HG03045 (cell line): Measurements from ENCODE around the gene ALG6.
"Not testable (repeated sequence)": the region's sequence is repeated elsewhere in the genome, so short reads cannot be mapped to it uniquely, and the experiment has no call there.

ENCODE experiments used
- ATAC-seq: cut with Tn5 transposase; IDR thresholded peaks from one replicate; pipeline ENCODE4 v1.9.1; 2021; ENCODE audit warnings: mild to moderate bottlenecking, moderate library complexity; ENCODE audit not compliant: unreplicated experiment

Gene ALG6

DNA sequence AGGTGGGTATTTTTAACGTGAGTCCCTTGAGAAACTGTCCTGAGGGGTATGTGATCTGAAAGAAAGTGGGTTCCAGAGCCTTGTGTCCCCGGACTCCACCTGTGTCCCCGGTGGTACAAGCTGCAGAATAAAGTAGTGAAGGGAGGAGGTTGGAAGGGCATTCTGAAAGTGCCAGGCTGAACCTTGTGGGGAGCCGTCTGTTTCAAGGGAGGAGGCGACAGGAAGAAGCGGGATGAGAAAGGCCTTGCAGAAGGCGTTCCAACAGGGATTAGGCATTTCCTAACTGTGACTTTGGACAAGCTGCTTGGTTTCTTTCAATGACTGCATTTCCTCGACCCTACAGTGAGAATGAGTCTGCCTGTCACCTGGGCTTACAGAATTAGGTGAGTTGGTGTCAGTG, 39.3 kb upstream of the ALG6 start:
- no peak for ATAC-seq

DNA sequence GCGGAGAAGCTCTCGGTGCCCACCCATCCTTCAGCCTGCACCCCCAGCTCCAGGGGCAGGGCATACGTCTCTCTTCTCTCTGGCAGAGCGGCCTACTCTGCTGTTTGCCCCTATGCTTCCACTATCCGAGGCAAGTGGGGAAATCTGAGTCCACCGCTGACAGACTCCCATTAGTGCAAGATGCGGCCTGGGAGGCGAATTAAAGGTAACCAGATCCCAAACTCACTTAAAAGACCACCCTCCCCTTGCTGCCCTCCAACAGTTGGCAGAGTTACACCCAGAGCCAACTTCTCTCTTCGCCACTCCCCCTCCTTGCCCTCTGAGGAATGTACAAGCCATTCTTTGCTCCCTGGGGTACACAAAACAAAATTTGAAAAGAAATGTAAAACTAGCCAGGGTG, 38.6 kb upstream of the ALG6 start:
- ATAC-seq, result no peak

DNA sequence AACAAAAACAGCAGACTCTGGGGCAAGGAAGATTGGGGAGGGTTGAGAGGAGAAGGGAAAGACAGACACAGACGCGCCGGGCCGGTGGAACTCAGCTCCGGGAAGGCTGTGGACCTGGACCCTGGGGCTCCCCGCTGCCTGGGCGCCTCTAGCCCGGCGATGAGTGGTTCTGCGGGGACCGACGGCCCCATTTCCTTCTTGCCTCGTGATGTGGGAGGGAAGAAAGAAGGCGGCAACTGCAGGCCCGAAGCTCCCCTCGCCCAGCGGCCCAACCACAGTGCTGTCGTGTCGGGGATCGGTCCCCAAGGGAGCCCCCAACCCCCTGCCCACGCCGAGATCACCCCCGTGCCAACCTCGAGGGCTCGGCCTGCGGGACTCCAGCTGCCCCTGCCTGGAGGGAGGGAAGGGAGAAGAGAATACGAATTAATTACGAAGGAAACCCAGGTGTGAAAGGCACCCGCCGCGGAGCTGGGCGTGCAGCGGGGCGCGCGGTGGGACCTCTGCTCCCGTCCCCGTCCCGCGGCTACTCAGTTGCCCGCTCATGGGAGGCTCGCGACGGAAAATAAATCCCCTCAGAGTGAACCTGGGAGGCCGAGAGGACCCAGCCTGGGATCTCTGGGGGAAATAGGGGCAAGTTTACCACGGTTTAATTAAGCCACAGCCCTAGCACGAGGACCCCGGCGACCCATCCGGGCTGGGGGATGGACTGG, 37.7 kb upstream of the ALG6 start:
- ATAC-seq, result no peak

DNA sequence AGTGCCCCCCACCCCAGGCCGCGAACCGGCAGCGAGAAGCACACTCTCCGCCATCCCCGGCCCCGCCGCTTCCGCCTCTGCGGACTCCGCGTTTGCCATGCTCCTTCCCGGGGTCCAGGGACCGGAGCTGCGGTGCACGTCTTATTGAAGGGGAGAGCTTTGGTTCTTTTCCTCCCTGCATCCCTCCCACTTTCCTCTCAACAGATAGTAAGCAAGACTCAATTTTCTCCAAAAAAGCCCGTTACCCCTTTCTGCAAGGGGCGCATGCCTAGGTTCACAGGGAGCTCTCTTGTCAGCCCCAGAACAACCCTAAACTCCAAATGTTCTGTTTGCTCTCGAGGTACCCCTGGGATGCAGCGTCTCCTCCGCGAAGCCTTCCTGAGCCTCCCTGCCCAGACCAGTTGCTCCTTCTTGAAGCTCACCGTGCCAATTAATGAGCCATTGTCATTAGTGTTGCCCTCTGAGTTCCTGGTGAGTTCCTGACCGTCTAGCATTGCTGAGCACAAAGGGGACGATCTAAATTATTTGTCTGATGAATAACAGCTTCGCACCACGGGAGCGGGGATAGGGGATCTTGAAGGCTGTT, 37.0 kb upstream of the ALG6 start:
- ATAC-seq, result no peak

DNA sequence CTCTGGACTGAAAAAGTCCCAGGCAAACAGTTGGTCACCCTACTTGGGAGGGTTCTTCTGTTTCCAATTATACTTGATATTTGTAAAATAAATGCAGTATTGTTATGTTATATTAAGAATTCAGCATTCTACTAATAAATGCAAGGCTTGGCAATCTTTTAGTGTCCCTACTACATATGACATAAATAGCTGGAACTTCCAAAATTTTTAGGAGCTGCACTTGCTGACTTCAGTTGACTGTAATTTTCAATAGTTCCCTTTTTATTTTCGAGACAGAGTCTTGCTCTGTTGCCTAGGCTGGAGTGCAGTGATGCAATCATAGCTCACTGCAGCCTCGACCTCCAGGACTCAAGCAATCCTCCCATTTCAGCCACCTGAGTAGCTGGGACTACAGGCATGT, 25.0 kb upstream of the ALG6 start:
- no peak for ATAC-seq

DNA sequence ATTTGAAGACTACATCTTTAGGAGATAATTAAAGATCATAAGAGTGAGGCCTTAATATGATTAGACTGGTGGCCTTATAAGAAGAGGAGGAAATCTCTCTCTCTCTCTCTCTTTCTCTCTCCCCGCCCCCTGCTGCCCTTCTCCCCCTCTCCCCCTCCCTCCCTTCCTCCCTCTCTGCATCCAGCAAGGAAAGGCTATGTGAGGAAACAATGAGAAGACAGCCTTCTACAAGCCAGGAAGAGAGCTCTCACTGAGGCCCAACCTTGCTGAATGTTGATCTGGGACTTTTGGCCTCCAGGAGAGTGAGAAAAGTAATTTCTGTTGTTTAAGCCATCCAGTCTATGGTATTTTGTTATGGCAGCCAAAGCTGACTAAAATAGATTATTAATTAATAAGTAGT, 23.5 kb upstream of the ALG6 start:
- ATAC-seq, result no peak

DNA sequence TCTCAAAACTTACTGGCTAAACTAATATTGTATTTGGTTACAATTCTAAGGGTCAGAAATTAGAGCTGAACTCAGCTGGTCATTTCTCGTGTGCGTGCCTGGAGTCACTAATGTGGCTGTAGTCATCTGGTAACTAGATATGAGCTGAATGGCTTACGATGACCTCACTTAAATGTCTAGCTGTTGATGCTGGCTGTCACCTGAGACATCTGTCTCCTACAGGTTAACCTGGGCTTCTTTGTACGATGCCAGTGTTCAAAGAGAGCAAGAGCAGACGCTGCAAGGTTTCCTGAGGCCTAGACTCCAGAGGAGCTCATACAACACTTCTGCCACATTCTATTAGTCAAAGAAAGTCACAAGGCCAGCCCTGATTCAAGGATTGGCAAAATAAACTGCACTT, 17.1 kb upstream of the ALG6 start:
- no peak for ATAC-seq

DNA sequence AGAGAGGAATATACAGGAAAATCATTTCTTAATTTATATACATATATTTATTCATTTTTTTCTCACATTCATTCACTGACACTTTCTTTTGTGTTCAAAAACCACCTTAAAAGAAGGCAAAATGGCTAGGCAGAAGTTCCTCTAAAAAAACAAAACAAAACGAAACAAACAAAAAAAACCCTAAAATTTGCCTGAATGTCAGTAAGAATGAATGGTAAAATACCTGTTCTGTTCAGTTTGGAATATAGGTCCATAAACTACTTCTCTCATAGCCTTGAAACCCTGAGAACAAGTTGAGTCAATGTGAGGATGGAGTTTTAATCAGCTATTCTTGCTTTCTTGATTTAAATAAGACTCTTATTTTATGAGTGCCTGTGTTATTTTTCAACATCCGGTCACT, 14.7 kb upstream of the ALG6 start:
- ATAC-seq, result no peak

DNA sequence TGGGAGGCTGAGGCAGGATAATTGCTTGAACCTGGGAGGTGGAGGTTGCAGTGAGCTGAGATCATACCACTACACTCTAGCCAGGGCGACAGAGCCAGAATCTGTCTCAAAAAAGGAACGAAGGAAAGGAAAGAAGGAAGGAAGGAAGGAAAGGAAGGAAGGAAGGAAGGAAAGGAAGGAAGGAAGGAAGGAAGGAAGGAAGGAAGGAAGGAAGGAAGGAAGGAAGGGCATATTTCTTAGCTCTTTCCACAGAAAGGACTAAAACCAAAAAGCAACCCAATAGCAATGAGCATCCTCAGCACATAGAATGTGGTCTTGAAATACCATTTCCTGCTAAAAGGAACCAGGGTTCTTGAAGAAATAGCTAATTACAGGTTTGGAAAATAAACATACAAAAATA, 11.2 kb upstream of the ALG6 start:
- not testable (repeated sequence) for ATAC-seq

DNA sequence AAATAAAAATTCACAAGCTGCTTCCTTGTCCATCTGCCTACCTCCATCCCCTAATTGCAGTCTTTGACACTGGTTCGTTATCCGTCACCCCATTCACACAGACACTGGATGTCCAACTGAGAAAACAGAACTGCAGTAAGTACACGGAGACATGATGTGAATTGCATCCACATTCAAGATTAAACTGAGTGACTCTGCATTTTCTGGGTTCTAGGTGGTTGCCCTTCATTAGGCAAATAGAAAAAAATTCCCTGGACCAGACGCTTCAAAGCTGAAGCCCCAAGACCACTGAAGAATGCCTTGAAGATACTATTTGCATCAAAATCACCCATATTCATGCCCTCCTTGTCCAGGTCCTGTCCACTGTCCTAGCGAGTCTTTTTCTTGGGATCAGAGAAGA, 7.9 kb upstream of the ALG6 start:
- ATAC-seq, result no peak

DNA sequence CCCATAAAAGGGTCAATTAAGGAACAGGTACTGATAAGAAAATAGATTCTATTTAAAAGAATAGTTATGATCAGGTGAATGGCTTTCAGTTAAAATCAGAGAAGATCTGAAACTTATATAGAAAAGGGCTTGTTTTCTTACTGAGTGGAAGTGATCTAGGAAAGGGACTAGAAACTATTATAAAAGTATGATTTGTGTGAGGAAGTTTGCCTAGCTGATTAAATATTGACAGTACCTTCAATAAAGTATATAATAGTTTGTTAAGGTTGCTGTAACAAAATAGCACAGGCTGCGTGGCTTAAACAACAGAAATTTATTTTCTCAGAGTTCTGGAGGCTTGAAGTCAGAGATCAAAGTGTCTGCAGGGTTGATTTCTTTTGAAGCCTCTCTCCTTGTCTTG, 5.4 kb upstream of the ALG6 start:
- ATAC-seq, result no peak

DNA sequence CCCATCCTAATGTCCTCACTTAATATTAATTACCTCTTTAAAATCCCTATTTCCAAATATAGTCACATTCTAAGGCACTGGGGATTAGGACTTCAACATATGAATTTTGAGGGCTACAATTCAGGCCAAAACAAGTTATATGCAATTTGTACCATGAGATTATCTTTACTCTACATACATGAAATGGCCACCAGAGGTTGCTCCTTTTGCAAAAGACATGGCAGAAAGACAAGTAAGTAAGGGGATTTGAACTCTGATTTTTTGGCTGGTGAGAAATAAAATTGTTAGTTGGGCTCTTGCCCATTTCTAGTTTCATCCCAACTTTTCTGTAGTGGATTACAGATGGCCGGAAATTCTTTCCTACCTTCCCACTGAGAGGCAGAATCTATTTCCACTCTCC, 4.8 kb upstream of the ALG6 start:
- ATAC-seq, result no peak

DNA sequence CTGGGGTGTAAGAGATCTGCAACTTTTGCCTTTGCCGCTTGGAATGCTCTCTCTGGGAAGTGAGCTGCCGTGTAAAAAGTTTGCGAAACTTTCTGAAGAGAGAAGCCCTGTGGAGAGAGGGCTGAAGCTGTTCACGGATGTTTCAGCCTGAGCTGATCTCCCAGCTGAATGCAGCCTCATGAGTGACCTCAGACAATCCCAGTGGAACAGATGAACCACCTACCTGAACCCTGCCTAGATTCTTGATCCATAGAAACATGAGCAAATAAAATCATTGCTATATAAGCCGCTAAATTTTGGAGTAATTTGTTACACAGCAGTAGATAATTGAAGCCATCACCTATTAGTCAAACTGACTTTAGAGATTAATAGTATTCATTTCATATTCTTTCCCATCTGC, 4.4 kb upstream of the ALG6 start:
- no peak for ATAC-seq

DNA sequence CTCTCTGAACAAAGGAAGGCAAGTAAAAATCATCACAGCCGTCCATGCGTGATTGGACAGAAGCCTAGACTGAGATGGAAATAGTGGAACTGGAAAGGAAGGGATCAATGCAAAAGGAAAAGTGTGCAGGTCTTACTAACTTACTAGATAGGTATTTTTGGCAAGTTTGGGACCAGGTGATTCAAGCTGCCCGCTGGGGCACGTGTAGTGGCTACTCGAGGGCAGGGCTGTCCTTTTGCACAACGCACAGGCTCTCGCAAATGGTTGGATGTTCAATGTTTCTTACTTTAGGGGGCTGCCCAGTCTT, 566 bp upstream of the ALG6 start:
- no peak for ATAC-seq

DNA sequence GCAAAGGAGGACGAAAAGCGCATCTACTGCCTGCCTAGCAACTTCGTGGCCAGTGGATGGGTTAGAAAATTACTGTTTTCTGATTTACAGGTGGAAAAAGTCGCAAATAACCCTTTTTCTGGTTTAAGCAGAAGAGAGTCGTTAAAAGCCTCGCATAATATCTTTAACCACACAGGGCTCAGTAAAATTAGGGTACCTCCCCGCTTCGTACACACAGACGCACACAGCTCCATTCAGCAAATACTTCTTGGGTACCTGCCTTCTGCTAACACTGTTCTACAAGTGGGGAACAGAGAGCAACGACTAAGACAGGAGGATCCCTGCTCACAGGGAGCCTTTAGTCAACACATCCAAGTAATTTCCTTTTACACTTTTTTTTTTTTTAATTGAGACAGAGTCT, 704 bp downstream of the ALG6 start:
- ATAC-seq, result no peak

DNA sequence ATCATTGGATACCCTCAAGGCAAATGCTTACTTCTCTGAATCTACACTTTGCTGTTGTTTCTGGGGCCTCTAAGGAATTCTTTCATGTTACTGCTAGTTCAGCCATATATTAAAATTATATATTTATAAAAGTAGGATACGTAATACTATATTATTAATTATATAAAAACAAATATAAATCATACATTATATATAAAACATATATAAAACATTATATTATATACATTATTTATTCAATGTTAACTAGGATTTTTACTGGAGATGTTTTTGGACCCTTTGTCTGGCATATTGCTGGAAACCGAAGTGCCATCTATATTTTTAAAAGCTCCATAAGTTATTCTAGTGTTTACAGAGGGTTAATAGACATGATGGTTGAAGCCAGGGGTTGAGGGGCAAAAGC, 12.2 kb downstream of the ALG6 start:
- no peak for ATAC-seq

DNA sequence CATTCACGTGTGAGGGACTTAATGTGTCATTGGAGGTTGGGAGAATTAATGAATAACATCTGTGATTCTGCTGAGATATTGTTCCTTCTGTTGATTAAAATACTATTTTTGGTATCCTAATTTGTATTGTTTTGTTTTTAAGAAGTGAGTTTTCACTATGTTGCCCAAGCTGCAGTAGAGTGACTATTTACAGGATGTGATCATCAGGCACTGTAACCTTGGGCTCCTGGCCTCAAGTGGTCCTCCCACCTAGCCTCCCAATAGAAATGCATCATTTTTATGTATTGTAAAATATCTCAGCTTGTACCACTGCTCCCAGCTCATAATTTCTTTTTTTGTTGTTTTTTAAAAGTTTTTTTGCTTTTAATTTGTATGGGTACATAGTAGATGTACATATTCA, 14.3 kb downstream of the ALG6 start:
- no peak for ATAC-seq

DNA sequence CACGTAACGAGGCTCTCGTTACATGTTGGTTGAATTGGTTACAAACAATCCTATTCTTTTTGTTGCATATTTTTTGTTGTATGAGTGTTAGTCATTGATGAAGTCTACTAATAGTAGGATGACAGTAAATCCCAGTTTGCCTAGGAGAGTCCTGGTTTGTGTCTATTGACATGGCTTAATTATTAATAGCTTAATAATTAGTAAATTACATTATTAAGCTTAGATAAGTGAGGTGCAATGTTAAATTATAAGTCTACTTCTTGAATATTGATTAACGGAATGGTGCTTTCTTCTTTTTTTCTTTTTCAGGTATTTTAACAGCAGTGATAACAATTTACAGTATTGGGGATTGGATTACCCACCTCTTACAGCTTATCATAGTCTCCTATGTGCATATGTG, 34.5 kb downstream of the ALG6 start:
- no peak for ATAC-seq

DNA sequence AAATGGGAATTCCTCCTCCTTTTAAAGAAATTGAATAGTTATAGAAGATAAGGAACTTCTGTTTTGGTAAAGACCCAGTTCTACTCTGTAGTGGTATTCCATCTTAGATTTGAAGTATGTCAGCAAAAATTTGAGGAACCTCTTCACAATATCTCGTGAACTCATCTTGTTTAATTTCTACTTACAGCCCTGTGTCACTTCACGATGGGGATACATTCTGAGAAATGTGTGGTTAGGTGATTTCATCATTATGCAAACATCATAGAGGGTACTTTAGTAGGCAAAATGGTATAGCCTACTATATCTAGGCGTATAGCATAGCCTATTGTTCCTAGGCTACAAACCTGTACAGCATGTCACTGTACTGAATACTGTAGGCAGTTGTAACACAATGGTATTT, 36.0 kb downstream of the ALG6 start:
- ATAC-seq, result no peak

DNA sequence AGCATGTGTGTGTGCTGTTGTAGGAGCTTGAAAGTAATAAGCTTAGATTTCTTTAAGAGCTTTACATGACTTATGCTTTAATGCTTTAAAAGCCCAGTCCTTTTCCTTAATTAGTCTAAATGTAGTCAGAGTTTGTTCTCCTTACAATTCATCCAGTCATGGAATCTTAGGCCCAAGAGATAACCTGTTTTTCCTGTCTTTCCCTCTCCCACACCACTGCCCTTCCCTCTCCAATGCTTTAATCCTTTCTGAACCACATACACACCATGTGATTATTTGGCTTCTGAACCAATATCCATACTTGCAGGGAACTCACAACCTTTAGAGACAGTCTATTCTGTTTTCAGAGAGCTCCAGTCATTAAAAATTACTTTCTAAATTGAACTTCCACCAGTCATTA, 37.6 kb downstream of the ALG6 start:
- ATAC-seq, result no peak

DNA sequence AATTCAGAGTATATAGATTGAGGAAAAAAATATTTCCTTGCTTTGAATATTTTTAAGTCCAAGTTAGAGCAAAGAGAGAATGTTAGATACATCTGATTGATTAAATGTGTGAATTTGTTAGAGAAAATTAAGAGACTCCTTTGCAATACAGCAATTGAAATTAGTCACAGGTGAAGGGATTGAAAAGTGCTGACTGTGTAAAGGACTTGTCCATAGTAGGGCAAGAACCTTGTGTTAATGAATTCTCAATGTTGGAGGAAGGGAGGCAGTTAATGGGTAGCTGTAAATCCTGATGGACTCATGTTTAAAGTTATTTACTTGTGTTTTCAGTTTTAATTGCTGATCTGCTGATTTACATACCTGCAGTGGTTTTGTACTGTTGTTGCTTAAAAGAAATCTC, 38.6 kb downstream of the ALG6 start:
- ATAC-seq, result no peak

DNA sequence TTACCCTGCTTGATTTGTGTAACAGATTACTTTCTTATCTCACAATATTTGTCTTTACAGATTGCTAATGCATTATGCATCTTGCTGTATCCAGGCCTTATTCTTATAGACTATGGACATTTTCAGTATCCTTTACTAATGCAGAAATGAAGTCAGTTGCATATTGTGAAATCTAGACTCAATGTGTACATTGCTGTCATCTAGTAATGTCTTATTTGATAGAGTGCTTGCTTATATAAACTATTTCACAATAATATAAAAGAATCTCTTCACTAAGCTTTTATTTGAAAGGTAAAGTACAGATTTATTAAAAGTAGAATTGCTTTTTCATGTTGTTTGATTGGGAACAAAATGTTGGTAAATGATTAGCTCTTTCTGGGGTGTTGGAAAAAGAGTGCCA, 39.6 kb downstream of the ALG6 start:
- no peak for ATAC-seq

DNA sequence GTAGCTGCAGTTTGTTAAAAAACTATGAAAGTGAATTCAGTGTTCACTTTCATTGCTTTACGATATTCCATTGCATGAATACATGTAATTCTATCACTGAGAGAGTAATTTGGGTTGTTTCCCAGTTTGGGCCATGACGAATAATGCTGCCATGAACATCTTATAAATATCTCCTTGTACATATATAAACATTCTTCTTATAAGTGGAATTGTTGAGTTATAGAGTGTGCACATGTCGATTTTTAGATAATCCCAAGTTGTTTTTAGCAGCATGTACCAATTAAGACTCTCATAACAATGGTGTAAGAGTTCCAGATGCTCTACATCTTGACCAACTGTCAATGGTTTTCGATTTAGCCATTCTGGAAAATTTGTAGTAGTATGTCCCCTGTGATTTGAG, 40.9 kb downstream of the ALG6 start:
- ATAC-seq, result no peak
